H1 (cell line): ENCODE data around the gene MRPL40.

ENCODE experiments used
- CTCF ChIP-seq, 3 experiments: IDR thresholded peaks; 1 replicate in 2 of 3; 2 replicates in 1 of 3; pipeline versions ENCODE4 v1.5.1 to v1.6.1; 2011; ENCODE audit warnings: low read length in 3 of 3, mild to moderate bottlenecking in 3 of 3, inconsistent platforms in 2 of 3, low read depth in 1 of 3, moderate library complexity in 1 of 3; ENCODE audit not compliant: insufficient read depth in 1 of 3; ENCODE audit errors: control extremely low read depth in 1 of 3
- EZH2 ChIP-seq: fragments of 200-600 bp; sonication (generic); IDR thresholded peaks from 2 replicates; pipeline ENCODE4 v1.7.1; 2012; ENCODE audit warnings: low read depth, mild to moderate bottlenecking, moderate library complexity, low read length, inconsistent platforms; ENCODE audit not compliant: severe bottlenecking
- MAX ChIP-seq: IDR thresholded peaks from 2 replicates; pipeline ENCODE4 v1.6.1; 2012; ENCODE audit warnings: inconsistent platforms
- PHF8 ChIP-seq: fragments of 200-600 bp; sonication (generic); conservative IDR thresholded peaks from 2 replicates; pipeline ENCODE4 v1.7.1; 2012; ENCODE audit warnings: low read depth, mild to moderate bottlenecking, inconsistent platforms, low read length, moderate library complexity
- RFX5 ChIP-seq: IDR thresholded peaks from 2 replicates; pipeline ENCODE4 v1.6.1; 2011; ENCODE audit warnings: low read depth, low read length, improper control_type of control experiment, borderline replicate concordance
- RXRA ChIP-seq: IDR thresholded peaks from 2 replicates; pipeline ENCODE4 v1.6.1; 2011; ENCODE audit warnings: low read depth, mild to moderate bottlenecking, low read length, moderate library complexity; ENCODE audit not compliant: insufficient read depth
- USF2 ChIP-seq: IDR thresholded peaks from 2 replicates; pipeline ENCODE4 v1.6.1; 2011; ENCODE audit warnings: low read length, improper control_type of control experiment
- ZNF274 ChIP-seq: IDR thresholded peaks from 2 replicates; pipeline ENCODE4 v1.7.0; 2012; ENCODE audit warnings: low read length, borderline replicate concordance; ENCODE audit errors: extremely low read depth

GRCh38 chr22:19394274-19395050, 37.9 kb upstream of the MRPL40 start:
- TF ChIP-seq ZNF274 = no peak
- no peak for TF ChIP-seq RFX5
- TF ChIP-seq CTCF (IDR thresholded peaks at IDR 0.05; ENCODE audit: control extremely low read depth in 1 of 3, insufficient read depth in 1 of 3, low read depth in 1 of 3, low read length in 3 of 3) = no peak
- TF ChIP-seq USF2 = no peak
- no peak for TF ChIP-seq MAX
- no peak for TF ChIP-seq EZH2
- TF ChIP-seq PHF8 = no peak
- no peak for TF ChIP-seq RXRA
